Smooth muscle cell of trachea (primary cell): Measurements from ENCODE around the gene SH3BGR. TPM values are rescaled to one million over a fixed set of nuclear protein-coding genes. Genes with fewer than 3 reads are reported as not detected.

ENCODE experiments used
- total RNA-seq: library from RNA; depleted of rRNA; stranded (reverse); fragments of >200 nt; gene quantifications from 2 replicates; pipeline ENCODE4 v1.2.1, GENCODE V29; 2014

The SH3BGR gene
- 2.2 and 2.8 TPM in 2 replicates for total RNA-seq

DNA sequence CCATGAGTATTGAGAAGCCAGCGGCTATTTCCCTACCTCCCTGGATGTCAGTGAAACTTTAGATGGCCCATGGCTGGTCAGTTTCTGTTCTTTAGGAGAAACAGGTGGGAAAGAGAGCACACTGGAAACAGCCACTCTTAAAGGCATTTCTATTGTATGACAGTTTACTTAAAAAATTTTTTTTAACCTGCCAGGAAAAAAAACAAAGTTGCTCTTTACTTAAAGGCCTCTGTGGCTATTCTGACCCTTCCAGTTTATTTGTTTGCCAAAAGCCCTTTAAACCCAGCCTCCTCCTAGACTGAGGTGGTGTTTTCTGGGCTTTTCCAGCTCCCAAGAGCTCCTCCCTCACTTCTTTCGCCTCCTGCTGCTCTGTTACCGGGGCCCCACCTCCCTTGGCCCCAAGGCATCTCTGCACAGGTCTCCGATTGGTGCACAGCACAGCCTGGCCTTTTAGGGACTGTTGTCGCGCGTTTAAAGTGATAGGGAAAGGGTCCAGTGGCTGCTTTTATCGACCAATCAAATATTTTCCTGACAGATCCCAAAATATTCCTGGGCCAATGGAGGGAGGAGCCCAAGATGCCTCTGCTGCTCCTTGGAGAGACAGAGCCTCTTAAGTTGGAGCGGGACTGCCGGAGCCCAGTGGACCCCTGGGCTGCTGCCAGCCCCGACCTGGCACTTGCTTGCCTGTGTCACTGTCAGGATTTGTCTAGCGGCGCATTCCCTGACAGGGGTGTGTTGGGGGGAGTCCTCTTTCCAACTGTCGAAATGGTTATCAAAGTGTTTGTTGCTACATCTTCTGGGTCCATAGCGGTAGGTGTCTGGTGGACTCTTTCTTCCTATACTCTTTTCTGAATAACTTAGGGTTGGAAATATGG is at the start of gene SH3BGR:
Gene SH3BGR, plus strand, starts transcription at position 639 of the 875 bp plus-strand sequence. Its CDS starts 127 bp downstream, at position 766.

DNA sequence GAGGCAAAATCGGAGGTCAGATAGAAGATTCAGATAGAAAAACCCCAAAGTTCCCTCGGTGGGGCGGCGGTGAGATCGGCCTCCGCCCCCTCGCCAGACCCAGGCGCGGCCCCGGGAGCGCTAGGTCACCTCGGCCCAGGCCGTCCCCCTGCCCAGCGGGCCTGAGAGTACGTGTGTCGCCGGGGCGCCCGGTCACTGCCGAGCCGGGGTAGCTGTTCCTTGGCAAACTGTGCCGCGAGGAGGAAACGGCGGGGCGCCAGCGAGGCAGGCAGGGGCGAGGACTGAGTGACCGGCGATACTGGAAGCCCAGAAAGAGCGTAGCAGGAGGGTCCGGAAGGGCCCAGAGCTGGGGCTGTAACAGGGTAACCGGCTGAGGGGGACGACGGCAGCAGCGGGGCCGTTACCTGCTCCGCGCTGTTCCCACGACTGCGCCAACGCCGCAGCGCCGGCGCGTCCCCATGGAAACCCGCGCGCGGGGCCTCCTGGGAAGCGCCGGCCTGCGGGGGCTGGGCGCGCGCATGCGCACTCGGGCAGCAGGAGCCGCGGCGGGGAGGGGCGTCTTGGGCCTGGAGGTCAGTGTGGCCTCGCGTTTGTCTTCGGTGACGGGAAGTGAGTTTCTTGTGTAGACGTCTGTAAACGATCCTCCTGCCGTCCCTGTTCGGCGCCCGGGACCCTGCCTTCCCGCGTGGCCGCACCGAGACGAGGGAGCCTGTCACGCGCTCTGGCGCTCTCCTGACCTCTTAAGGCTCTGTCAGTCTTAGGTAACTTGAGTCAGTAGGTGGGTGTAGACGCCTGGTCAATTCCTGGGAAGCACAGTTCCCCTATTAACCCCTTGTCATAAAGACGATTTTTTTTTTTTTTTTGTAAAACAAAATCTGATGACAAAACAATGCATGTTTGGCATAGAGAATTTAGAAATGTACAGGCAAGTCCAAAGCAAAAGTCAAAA is 6.2 kb upstream of the SH3BGR start, which contains the start of gene LCA5L:
Gene LCA5L, minus strand, starts transcription at position 458 of the 949 bp plus-strand sequence. CDS start 17,285 bp downstream, outside the sequence.

Other genes starting within 250 kb of the SH3BGR start
- gene BRWD1, start 138.3 kb upstream of the SH3BGR start, total RNA-seq, result 48.5 and 60.9 TPM in 2 replicates
- 143 and 303 TPM in 2 replicates for gene HMGN1, start 102.9 kb upstream of the SH3BGR start, total RNA-seq
- 0.66 and 0.87 TPM in 2 replicates for gene LCA5L, start 6.2 kb upstream of the SH3BGR start, total RNA-seq
- gene B3GALT5, start 161.0 kb downstream of the SH3BGR start, total RNA-seq, result 0.15 and 0.17 TPM in 2 replicates